GM12892 (cell line): ENCODE measurements around the gene AOC1.

Source experiments
- POLR2A ChIP-seq: IDR thresholded peaks from 2 replicates; pipeline ENCODE4 v1.6.1; 2011; ENCODE audit warnings: low read depth, low read length, control low read depth
- POLR2AphosphoS5 ChIP-seq: IDR thresholded peaks from 2 replicates; pipeline ENCODE4 v1.6.1; 2011; ENCODE audit warnings: low read depth, low read length, control low read depth
- TAF1 ChIP-seq: IDR thresholded peaks from 2 replicates; pipeline ENCODE4 v1.6.1; 2011; ENCODE audit warnings: low read depth, mild to moderate bottlenecking, control low read depth, low read length, borderline replicate concordance

DNA sequence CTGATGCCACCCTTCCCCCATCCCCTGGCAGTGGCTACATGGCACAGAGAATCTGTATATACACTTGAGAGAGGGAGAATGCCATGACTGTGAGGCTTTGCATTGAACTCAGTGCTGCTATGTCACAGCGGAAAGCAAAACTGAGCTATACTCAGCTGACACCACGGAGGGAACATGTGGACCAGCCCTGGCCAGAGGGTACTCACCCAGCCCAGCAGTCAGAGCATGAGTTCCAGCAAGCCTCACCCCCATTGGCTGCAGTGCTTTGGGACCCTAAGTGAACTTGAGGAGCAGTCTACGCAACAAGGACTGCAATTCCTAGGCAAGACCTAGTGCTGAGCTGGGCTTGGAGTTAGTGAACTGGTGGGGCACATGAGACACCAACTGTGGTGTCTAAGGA, 10.3 kb upstream of the AOC1 start:
- TF ChIP-seq POLR2A (no peak), POLR2AphosphoS5 (no peak), TAF1 (no peak)
